Activated CD4-positive, alpha-beta T cell treated with anti-CD3 and anti-CD28 coated beads, Interleukin-2, Interleukin-6, amounts not matched to agents 100 ng/mL and 50 ng/mL, durations not matched to agents 16 hours and 8 hours (primary cell): ENCODE results near the gene EWSR1.

Experiments
- DNase-seq: peaks from one replicate; pipeline ENCODE4 v3.0.0-alpha.2; 2020

The EWSR1 gene

DNA sequence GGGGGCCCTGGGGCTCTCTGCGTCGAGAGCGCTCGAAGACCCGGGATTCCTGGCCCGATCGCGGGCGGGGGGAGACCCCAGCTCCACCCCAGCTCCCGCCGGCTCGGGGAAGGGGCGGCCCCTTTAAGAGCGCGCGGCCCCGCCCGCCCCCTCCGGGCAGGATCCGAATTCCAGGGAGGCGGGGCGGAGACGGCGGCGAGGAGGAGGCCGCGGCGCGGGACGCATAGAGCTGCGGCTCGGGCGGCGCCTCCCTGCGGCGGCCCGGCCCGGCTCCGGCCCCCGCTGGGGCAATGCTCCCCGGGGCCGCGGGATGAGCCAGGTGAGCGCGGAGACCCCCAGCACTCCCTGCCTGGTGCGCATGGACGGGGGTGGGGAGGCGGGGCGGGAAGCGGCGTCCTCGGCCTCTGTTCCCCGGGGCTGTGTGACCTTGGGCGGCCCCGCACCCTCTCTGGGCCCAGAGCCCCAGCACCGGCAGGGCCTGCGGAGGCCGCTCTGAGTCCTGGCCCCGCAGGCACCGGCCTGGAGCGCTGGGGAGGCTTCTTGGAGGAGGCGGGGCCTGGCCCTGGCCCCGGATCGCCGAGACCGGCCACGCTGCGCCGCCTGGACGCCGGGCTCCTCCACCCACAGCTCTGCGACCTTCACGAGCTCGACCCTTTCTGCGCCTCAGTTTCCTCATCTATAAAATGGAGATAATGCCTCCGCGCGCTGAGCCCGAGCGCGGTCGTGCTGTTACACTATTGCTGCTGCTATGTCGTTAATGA lies 38.9 kb downstream of the EWSR1 start:
- peak; percentile 31 for DNase-seq

- DNase-seq: no peak
These were observed 39.6 kb downstream of the EWSR1 start for GRCh38 chr22:29307596-29308147.

GRCh38 chr22:29308148-29308790 lies 40.2 kb downstream of the EWSR1 start:
- DNase-seq: no peak

DNA sequence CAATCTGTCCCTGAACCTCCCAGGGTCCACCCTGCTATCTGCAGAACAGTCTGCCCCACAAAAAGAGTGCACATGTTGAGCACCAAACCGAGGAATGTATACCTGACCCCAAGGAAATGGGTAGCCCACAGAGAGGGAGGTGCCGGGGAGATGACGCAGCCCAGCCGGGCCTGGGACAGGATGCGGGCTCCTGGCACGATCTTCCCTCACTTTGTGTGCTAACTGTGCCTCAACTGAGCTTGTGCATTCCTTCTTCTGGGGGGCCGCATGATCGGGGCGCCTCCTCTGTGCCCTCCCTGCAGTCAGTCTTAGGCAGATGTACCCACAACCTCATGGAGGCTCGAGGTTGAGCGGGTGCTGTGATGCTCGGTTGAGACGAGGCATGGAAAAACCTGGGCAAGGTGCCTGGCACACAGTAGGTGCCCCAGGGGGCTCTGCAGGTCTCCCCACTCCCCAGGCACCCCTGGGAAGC lies 40.8 kb downstream of the EWSR1 start:
- peak; percentile 59 for DNase-seq

DNA sequence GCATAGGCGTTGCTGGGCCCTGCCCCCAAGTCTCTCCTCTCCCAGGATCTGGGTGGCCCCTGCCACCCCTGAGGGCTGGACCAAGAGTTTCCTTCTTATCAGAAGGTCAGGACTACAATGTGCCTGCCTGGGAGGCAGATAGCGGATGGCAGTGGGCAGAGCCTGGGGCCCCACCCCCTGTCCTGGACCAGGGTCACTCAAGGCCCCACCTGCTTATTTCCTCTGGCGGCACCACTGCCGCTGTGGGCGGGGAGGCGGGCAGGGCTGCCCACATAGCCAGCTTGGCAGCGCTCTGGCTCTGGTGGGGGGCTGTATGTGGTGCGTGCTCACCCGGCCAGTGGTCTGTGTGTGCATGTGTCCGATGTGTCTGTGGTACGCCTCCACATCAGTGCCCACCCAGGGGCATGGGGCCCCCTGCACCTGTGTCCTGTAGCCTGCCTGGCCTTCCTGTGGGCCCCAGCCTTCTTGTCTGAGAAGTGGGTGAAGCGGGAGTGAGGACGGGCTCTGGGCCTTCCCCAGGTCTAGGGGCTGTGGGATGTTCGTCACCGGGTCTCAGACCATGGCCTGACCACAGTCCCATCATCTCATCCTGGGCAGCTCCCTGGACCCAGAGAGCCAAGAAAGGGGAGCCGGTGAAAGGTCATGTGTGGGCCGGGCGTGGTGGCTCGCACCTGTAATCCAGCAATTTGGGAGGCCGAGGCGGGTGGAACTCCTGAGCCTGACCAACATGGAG lies 41.4 kb downstream of the EWSR1 start:
- no peak for DNase-seq

GRCh38 chr22:29310065-29310862 lies 42.2 kb downstream of the EWSR1 start:
- DNase-seq: no peak

- peak; percentile 70 for DNase-seq
These were observed 42.8 kb downstream of the EWSR1 start for GRCh38 chr22:29310863-29311339.

DNA sequence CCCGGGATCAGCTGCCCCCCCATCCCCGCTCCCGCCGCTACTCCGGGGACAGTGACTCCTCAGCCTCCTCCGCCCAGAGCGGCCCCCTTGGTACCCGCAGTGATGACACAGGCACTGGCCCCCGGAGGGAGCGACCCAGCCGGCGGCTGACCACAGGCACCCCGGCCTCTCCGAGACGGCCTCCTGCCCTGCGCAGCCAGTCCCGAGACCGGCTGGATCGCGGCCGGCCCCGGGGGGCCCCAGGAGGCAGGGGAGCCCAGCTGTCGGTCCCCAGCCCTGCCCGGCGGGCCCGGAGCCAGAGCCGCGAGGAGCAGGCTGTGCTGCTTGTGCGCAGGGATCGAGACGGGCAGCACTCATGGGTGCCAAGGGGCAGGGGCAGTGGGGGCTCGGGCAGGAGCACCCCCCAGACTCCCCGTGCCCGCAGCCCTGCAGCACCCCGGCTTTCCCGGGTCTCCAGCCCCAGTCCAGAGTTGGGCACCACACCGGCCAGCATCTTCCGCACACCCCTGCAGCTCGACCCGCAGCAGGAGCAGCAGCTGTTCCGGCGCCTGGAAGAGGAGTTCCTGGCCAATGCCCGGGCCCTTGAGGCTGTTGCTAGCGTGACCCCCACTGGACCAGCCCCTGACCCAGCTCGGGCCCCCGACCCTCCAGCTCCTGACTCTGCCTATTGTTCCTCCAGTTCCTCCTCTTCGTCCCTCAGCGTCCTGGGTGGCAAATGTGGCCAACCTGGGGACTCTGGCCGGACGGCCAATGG lies 43.6 kb downstream of the EWSR1 start:
- no peak for DNase-seq

DNA sequence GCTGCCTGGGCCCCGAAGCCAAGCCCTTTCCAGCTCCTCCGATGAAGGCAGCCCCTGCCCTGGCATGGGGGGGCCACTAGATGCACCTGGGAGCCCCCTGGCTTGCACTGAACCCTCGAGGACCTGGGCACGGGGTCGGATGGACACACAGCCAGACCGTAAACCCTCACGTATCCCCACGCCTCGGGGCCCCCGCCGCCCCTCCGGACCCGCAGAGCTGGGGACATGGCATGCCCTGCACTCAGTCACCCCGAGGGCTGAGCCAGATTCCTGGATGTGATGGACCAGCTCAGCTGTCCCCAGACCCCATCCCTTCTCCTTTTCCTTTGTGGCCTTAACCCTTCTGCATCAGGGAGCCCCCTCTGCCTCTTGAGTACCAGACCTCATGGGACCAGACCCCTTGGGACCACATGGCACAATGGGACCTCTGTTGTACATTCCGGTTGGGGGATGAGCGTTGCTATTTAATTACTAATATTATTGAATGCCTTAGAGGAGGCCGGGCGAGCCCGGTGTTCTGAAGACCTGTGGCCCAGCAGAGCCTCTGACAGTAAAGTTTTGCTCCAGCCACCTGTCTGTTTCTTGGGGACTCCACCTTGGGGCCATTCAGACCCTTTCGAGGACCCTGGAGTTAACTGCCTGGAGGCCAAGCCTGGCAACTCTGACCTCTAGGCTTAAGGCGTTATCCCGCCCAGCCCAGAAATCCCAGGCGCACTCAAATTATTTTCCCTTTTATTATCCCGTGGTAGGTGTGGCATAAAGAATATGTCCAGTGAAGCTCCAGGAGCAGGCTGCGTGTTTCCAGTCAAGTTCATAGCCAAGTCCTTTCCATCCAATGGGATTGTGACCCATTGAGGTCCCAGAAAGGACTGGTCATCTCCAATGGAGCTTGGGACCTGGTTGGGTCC lies 44.4 kb downstream of the EWSR1 start:
- no peak for DNase-seq

- DNase-seq: peak; percentile 56
These were observed 45.1 kb downstream of the EWSR1 start for GRCh38 chr22:29313126-29313575.

GRCh38 chr22:29313576-29314466 lies 45.8 kb downstream of the EWSR1 start:
- DNase-seq: no peak

GRCh38 chr22:29314537-29315285 lies 46.6 kb downstream of the EWSR1 start:
- no peak for DNase-seq

- no peak for DNase-seq
These were observed 47.4 kb downstream of the EWSR1 start, which contains the start of gene RASL10A for GRCh38 chr22:29315286-29316140. TSS of gene RASL10A (minus strand) at chr22:29315697. CDS start at chr22:29315246, 451 bp downstream.

GRCh38 chr22:29316141-29316828 lies 48.2 kb downstream of the EWSR1 start:
- no peak for DNase-seq

DNA sequence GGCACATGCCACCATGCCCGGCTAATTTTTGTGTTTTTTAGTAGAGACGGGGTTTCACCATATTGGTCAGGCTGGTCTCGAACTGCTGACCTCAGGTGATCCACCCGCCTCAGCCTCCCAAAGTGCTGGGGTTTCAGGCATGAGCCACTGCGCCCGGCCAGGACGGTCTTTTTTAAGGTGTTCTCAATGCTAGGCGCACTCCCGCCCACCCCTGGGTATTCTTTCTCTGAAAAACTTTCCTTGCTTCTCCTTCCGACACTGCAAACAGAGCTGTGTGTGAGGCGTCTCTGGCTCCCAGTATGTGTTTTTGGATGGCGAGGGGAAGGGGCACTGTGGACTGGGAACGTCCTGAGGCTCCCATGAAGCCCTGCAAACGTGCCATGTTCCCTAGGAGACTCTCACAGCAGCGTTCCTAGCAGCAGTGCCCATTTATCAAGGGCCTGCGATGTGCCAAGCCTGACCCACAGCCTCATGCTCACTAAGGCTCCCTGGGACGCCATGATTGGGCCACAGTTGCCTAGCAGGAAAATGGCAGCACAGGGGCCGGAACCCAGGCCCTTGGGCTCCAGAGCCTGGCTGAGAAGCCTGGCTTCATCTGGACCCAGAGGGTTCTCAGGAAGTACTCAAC lies 49.9 kb downstream of the EWSR1 start:
- no peak for DNase-seq

DNA sequence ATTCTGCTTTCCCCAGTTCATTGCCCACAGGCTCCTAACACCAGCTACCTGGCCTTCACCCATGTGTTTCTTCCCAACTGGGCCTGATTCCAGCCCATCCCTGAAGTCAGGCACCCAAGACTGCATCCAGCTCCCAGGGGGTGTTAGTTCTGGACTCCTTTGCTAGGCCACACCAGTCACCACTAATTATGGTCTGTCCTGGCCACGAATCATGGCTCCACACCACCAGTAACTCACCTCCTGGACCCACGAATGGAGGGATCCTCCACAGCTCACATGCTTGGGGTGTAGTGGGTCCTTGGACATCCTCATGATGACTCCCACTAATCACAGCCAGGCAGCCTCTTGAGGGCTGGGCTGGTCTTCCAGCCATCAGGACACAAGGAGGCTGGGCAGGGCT lies 51.0 kb downstream of the EWSR1 start:
- DNase-seq: no peak
